ENCODE measurements around the gene TMSB15B. TPM values are rescaled to one million over a fixed set of nuclear protein-coding genes. Genes with fewer than 3 reads are reported as not detected.
"Not testable (repeated sequence)": the region's sequence is repeated elsewhere in the genome, so short reads cannot be mapped to it uniquely, and the experiment has no call there.

The TMSB15B gene
- total RNA-seq, 1 donor from 2014 or later: 36.8 TPM

- no peak for DNase-seq (ENCODE audit: low read depth, low spot score)
- H3K27me3 Mint-ChIP-seq (ENCODE audit: low read depth): no peaks in the 10 kb centered on the region
- H3K36me3 Mint-ChIP-seq (ENCODE audit: low read depth): peaks cover 3% of the 10 kb centered on the region
- no peak overlapping the region for H3K27ac Mint-ChIP-seq (ENCODE audit: unreplicated experiment)
- no peak for TF ChIP-seq CTCF (conservative IDR thresholded peaks at IDR 0.05)
- H3K4me1 Mint-ChIP-seq: no peaks in the 10 kb centered on the region
- no peak overlapping the region for H3K4me3 Mint-ChIP-seq
- peaks cover 6% of the 10 kb centered on the region for H3K9me3 Mint-ChIP-seq
Measured at GRCh38 chrX:103953353-103953752, 9.1 kb upstream of the TMSB15B start.

- no peak for DNase-seq (ENCODE audit: low read depth, low spot score)
- H3K27ac Mint-ChIP-seq (ENCODE audit: unreplicated experiment): no peak overlapping the region
- H3K9me3 Mint-ChIP-seq: peaks cover 6% of the 10 kb centered on the region
- H3K36me3 Mint-ChIP-seq (ENCODE audit: low read depth): peaks cover 3% of the 10 kb centered on the region
- H3K27me3 Mint-ChIP-seq (ENCODE audit: low read depth): no peaks in the 10 kb centered on the region
- no peaks in the 10 kb centered on the region for H3K4me1 Mint-ChIP-seq
- no peak for TF ChIP-seq CTCF (conservative IDR thresholded peaks at IDR 0.05)
- no peak overlapping the region for H3K4me3 Mint-ChIP-seq
Measured at GRCh38 chrX:103954259-103954658, 8.2 kb upstream of the TMSB15B start.

- not testable (repeated sequence) for H3K4me3 Mint-ChIP-seq; DNase-seq (ENCODE audit: low read depth, low spot score); H3K27ac Mint-ChIP-seq (ENCODE audit: unreplicated experiment); H3K36me3 Mint-ChIP-seq (ENCODE audit: low read depth); H3K9me3 Mint-ChIP-seq; H3K27me3 Mint-ChIP-seq (ENCODE audit: low read depth); H3K4me1 Mint-ChIP-seq
Measured at GRCh38 chrX:103960599-103960998, 1.8 kb upstream of the TMSB15B start.

- H3K36me3 Mint-ChIP-seq (ENCODE audit: low read depth); H3K9me3 Mint-ChIP-seq; H3K27ac Mint-ChIP-seq (ENCODE audit: unreplicated experiment); H3K27me3 Mint-ChIP-seq (ENCODE audit: low read depth); H3K4me1 Mint-ChIP-seq; DNase-seq (ENCODE audit: low read depth, low spot score); H3K4me3 Mint-ChIP-seq: not testable (repeated sequence)
Measured at GRCh38 chrX:103983508-103983907, 21.1 kb downstream of the TMSB15B start.

- no peak for DNase-seq (ENCODE audit: low read depth, low spot score)
- no peak for TF ChIP-seq CTCF (conservative IDR thresholded peaks at IDR 0.05)
- no peaks in the 10 kb centered on the region for H3K36me3 Mint-ChIP-seq (ENCODE audit: low read depth)
- H3K4me1 Mint-ChIP-seq: no peaks in the 10 kb centered on the region
- H3K27me3 Mint-ChIP-seq (ENCODE audit: low read depth): no peaks in the 10 kb centered on the region
- H3K4me3 Mint-ChIP-seq: no peak overlapping the region
- H3K9me3 Mint-ChIP-seq: no peaks in the 10 kb centered on the region
- no peak overlapping the region for H3K27ac Mint-ChIP-seq (ENCODE audit: unreplicated experiment)
Measured at GRCh38 chrX:103999234-103999633, 36.8 kb downstream of the TMSB15B start.

GRCh38 chrX:104008831-104009230, 46.4 kb downstream of the TMSB15B start:
- H3K4me3 Mint-ChIP-seq: no peak overlapping the region
- peaks cover 7% of the 10 kb centered on the region for H3K36me3 Mint-ChIP-seq (ENCODE audit: low read depth)
- H3K27me3 Mint-ChIP-seq (ENCODE audit: low read depth): no peaks in the 10 kb centered on the region
- no peak for TF ChIP-seq CTCF (conservative IDR thresholded peaks at IDR 0.05)
- DNase-seq (ENCODE audit: low read depth, low spot score): no peak
- peaks cover 19% of the 10 kb centered on the region for H3K9me3 Mint-ChIP-seq
- H3K27ac Mint-ChIP-seq (ENCODE audit: unreplicated experiment): no peak overlapping the region
- H3K4me1 Mint-ChIP-seq: no peaks in the 10 kb centered on the region

- no peak for DNase-seq (ENCODE audit: low read depth, low spot score)
- no peak overlapping the region for H3K4me3 Mint-ChIP-seq
- no peak overlapping the region for H3K27ac Mint-ChIP-seq (ENCODE audit: unreplicated experiment)
- H3K9me3 Mint-ChIP-seq: peaks cover 9% of the 10 kb centered on the region
- peaks cover 7% of the 10 kb centered on the region for H3K36me3 Mint-ChIP-seq (ENCODE audit: low read depth)
- H3K27me3 Mint-ChIP-seq (ENCODE audit: low read depth): peaks cover 2% of the 10 kb centered on the region
- no peaks in the 10 kb centered on the region for H3K4me1 Mint-ChIP-seq
- no peak for TF ChIP-seq CTCF (conservative IDR thresholded peaks at IDR 0.05)
Measured at GRCh38 chrX:104013158-104013557, 50.7 kb downstream of the TMSB15B start.

Data from neural crest cell (in vitro differentiated cells).